ENCODE data around the gene TOR1B.
"Not testable (repeated sequence)": the region's sequence is repeated elsewhere in the genome, so short reads cannot be mapped to it uniquely, and the experiment has no call there.

The TOR1B gene

DNA sequence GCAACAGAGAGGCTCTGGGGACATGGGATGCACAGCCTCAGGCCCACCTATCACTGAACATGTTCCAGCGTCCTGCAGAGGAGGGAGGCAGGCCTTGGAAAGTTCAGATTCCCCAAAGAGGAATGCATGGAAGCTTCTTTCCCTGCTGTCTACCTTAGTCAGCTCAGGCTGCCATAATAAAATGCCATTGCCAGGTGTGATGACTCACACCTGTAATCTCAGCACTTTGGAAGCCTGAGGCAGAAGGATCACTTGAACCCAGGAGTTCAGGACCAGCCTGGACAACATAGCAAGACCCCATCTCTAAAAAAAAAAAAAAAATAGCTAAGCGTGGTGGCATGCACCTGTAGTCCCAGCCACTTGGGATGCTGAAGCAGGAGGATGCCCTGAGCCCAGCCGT is 24.5 kb upstream of the TOR1B start:
- no peak for DNase-seq (ENCODE audit: low read depth, low spot score)
- TF ChIP-seq, protein P1, sequence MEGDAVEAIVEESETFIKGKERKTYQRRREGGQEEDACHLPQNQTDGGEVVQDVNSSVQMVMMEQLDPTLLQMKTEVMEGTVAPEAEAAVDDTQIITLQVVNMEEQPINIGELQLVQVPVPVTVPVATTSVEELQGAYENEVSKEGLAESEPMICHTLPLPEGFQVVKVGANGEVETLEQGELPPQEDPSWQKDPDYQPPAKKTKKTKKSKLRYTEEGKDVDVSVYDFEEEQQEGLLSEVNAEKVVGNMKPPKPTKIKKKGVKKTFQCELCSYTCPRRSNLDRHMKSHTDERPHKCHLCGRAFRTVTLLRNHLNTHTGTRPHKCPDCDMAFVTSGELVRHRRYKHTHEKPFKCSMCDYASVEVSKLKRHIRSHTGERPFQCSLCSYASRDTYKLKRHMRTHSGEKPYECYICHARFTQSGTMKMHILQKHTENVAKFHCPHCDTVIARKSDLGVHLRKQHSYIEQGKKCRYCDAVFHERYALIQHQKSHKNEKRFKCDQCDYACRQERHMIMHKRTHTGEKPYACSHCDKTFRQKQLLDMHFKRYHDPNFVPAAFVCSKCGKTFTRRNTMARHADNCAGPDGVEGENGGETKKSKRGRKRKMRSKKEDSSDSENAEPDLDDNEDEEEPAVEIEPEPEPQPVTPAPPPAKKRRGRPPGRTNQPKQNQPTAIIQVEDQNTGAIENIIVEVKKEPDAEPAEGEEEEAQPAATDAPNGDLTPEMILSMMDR (IDR thresholded peaks at IDR 0.05; ENCODE audit: insufficient read depth, low read length, missing control alignments) = no peak
- ChIA-PET POLR2A (no interaction called here), CTCF (interaction anchor here (2.2 to 19.2 kb wide), 4 partner anchors 13 to 137 kb away, joined by 8 to 429 read pairs (median 138); partner anchors contain the start of gene ASB6)
- no peak overlapping the region for H3K4me3 ChIP-seq (ENCODE audit: low read depth, low read length)

DNA sequence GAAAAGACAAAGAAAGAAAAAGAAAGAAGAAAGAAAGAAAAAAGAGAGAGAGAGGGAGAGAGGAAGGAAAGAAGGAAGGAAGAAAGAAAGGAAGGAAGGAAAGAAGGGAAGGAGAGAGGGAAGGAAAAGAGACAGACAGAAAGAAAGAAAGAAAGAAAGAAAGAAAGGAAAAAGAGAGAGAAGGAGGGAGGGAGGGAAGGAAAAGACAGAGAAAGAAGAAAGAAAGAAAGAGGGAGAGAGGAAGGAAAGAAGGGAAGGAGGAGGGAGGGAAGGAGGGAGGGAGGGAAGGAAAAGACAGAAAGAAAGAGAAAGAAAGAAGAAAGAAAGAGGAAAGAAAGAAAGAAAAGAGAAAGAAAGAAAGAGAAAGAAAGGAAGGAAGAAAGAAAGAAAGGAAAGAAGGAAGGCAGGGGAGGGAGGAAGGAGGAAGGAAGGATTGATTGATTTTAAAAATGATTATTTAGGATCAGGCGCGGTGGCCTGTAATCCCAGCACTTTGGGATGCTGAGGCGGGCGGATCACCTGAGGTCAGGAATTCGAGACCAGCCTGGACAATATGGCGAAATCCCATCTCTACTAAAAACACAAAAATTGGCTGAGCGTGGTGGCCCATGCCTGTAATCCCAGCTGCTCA is 23.3 kb upstream of the TOR1B start:
- DNase-seq (ENCODE audit: low read depth, low spot score) = no peak
- CTCF ChIA-PET = interaction anchor here (0.7 to 19.2 kb wide), 6 partner anchors 28 to 155 kb away, joined by 3 to 429 read pairs (median 146); partner anchors contain the start of genes ASB6 and PTGES
- TF ChIP-seq, protein P1 (IDR thresholded peaks at IDR 0.05; ENCODE audit: insufficient read depth, low read length, missing control alignments) = no peak
- H3K4me3 ChIP-seq (ENCODE audit: low read depth, low read length) = no peak overlapping the region
- POLR2A ChIA-PET = no interaction called here

DNA sequence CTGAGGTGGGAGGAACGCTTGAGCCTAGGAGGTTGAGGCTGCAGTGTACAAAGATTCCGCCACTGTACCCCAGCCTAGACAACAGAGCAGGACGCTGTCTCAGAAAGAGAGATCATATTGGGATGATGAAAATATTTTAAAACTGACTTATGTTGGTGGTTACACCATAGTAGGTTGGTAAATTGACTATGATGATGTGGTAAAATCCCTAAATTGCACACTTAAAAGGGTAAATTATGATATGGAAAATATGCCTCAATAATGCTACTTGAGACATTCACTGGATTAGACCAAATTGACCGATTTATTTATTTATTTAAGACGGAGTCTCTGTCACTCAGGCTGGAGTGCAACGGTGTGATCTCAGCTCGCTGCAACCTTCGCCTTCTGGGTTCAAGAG is 21.9 kb upstream of the TOR1B start:
- TF ChIP-seq, protein P1 (IDR thresholded peaks at IDR 0.05; ENCODE audit: insufficient read depth, low read length, missing control alignments) = no peak
- ChIA-PET POLR2A (no interaction called here), CTCF (interaction anchor here (1.0 to 19.2 kb wide), 9 partner anchors 9 to 649 kb away, joined by 4 to 429 read pairs (median 9); partner anchors contain the start of genes ASB6 and PTGES)
- DNase-seq (ENCODE audit: low read depth, low spot score) = no peak
- no peak overlapping the region for H3K4me3 ChIP-seq (ENCODE audit: low read depth, low read length)

DNA sequence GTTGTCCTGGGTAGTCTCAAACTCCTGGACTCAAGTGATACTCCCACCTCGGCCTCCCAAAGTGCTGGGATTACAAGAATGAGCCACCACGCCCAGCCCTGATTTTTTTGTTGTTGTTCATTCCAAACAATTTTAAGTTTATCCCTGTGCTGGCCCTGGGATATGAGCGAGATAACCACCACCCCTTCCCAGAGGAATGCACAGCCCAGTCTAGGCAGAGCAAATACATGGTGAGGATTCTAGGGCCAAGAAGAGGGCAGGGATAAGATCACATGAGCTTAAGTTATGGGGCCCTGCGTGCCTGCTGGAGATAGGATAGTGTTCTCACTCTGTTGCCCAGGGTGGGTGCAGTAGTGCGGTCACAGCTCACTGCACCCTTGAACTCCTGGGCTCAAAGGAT is 21.0 kb upstream of the TOR1B start:
- no peak for DNase-seq (ENCODE audit: low read depth, low spot score)
- ChIA-PET POLR2A (interaction anchor here (1.0 kb wide), 1 partner anchor 45 kb away, joined by 3 read pairs; no protein-coding TSS in a partner anchor), CTCF (interaction anchor here (1.0 to 19.2 kb wide), 16 partner anchors 8 to 650 kb away, joined by 3 to 429 read pairs (median 6); partner anchors contain the start of genes ASB6 and PTGES)
- no peak overlapping the region for H3K4me3 ChIP-seq (ENCODE audit: low read depth, low read length)
- TF ChIP-seq, protein P1 (IDR thresholded peaks at IDR 0.05; ENCODE audit: insufficient read depth, low read length, missing control alignments) = no peak

DNA sequence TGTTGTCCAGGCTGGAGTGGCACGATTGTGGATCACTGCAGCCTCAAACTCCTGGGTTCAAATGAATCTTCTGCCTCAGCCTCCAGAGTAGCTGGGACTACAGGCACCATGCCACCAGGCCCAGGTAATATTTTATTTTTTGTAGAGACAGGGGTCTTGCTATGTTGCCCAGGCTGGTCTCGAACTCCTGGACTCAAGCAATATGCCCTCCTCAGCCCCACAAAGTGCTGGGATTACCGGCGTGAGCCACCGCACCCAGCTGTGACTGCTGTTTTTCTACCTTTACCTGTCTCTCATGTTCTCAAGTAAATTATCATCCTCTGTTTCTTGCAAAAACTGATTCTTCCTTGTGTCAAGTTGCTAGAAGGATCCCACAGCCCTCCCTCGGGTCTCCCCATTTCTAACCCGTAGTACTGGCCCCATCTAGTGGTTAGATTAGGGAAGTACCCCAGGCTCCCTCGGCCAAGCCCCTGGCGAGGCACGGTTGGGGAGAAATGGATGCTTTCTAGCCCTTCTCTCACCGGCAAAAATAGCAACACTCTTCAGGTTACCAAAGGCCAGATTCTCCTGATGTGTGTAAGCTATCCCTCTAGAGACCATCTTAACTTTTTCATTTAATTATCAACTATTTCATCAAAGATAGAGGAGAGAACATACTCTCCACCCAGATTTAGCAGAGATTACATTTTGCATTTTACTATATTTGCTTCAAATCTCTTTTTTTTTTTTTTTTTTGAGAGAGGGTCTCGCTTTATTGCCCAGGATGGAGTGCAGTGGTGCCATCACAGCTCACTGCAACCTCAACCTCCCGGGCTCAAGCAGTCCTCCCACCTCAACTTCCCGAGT is 19.2 kb upstream of the TOR1B start:
- ChIA-PET POLR2A (no interaction called here), CTCF (interaction anchor here (0.6 to 19.2 kb wide), 34 partner anchors 11 to 1666 kb away, joined by 3 to 429 read pairs (median 5); partner anchors contain the start of genes ASB6 and PTGES)
- no peak overlapping the region for H3K4me3 ChIP-seq (ENCODE audit: low read depth, low read length)
- no peak for DNase-seq (ENCODE audit: low read depth, low spot score)
- TF ChIP-seq, protein P1 (IDR thresholded peaks at IDR 0.05; ENCODE audit: insufficient read depth, low read length, missing control alignments) = peak; percentile 84

DNA sequence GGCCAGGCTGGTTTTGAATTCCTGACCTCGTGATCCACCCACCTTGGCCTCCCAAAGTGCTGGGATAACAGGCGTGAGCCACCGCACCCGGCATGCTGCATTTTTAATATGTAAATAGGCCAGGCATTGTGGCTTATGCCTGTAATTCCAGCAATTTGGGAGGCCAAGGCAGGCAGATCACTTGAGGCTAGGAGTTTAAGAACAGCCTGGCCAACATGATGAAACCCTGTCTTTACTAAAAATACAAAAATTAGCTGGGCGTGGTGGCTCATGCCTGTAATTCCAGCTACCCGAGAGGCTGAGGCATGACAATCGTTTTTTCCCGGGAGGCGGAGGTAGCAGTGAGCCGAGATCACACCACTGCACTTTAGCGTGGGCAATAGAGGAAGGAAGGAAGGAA is 18.0 kb upstream of the TOR1B start:
- H3K4me3 ChIP-seq (ENCODE audit: low read depth, low read length); POLR2A ChIA-PET; DNase-seq (ENCODE audit: low read depth, low spot score): not testable (repeated sequence)
- CTCF ChIA-PET = interaction anchor here (1.2 to 19.2 kb wide), 16 partner anchors 10 to 654 kb away, joined by 3 to 429 read pairs (median 10); partner anchors contain the start of genes ASB6 and PTGES
